ENCODE measurements around the gene DNAH9. TPM values are rescaled to one million over a fixed set of nuclear protein-coding genes. Genes with fewer than 3 reads are reported as not detected.

Gene DNAH9
- polyA plus RNA-seq, 1 experiment: not detected

- no peak for TF ChIP-seq CTCF (IDR thresholded peaks at IDR 0.05; ENCODE audit: low read depth, low read length)
- ChIA-PET POLR2A (interaction anchor here (0.6 to 2.0 kb wide), 11 partner anchors 10 to 1266 kb away, joined by 3 to 48 read pairs (median 4); partner anchors contain the start of genes ELAC2 and MAP2K4), CTCF (interaction anchor here (0.6 to 2.0 kb wide), 4 partner anchors 10 to 1121 kb away, joined by 3 to 6 read pairs (median 4); no protein-coding TSS in a partner anchor)
- Histone ChIP-seq H3K9me3 (ENCODE audit: control insufficient read depth, insufficient read depth, low read length) (no peaks in the 10 kb centered on the region; the same call in 1 of the 2 replicates), H3K27ac (ENCODE audit: low read depth, low read length) (peak overlapping the region; percentile 86), H3K27me3 (ENCODE audit: control insufficient read depth, insufficient read depth, low read length) (no peaks in the 10 kb centered on the region), H3K4me3 (ENCODE audit: low read depth, low read length) (peak overlapping the region; percentile 89)
- DNase-seq (ENCODE audit: low read depth, low spot score): no peak
Observed at GRCh38 chr17:11996722-11997146, 398.5 kb downstream of the DNAH9 start.

- peak within 1 kb of the TSS; percentile 86 for H3K27ac ChIP-seq (ENCODE audit: low read depth, low read length)
- peak within 1 kb of the TSS; percentile 89 for H3K4me3 ChIP-seq (ENCODE audit: low read depth, low read length)
- TF ChIP-seq CTCF (IDR thresholded peaks at IDR 0.05; ENCODE audit: low read depth, low read length): no peak
- H3K9me3 ChIP-seq (ENCODE audit: control insufficient read depth, insufficient read depth, low read length): no peaks in the 10 kb centered on the region; the same call in 1 of the 2 replicates
- H3K27me3 ChIP-seq (ENCODE audit: control insufficient read depth, insufficient read depth, low read length): no peaks in the 10 kb centered on the region
- ChIA-PET CTCF (interaction anchor here (0.6 to 0.9 kb wide), 4 partner anchors 16 to 1122 kb away, joined by 3 to 4 read pairs (median 4); partner anchors contain the start of gene MYOCD), POLR2A (interaction anchor here (0.5 to 2.0 kb wide), 17 partner anchors 9 to 1267 kb away, joined by 3 to 48 read pairs (median 3); partner anchors contain the start of genes ELAC2 and MAP2K4)
- DNase-seq (ENCODE audit: low read depth, low spot score): peak; percentile 78
Observed at GRCh38 chr17:11997147-11997971, 399.1 kb downstream of the DNAH9 start, which contains the start of gene ZNF18. Gene ZNF18 (minus strand): TSS chr17:11997475. CDS start chr17:11992829, 4,646 bp downstream.

- Histone ChIP-seq H3K27ac (ENCODE audit: low read depth, low read length) (peak overlapping the region; percentile 82), H3K27me3 (ENCODE audit: control insufficient read depth, insufficient read depth, low read length) (no peaks in the 10 kb centered on the region), H3K9me3 (ENCODE audit: control insufficient read depth, insufficient read depth, low read length) (no peaks in the 10 kb centered on the region; the same call in 1 of the 2 replicates), H3K4me3 (ENCODE audit: low read depth, low read length) (peak overlapping the region; percentile 70)
- CTCF ChIA-PET: no interaction called here
- no peak for TF ChIP-seq CTCF (IDR thresholded peaks at IDR 0.05; ENCODE audit: low read depth, low read length)
- POLR2A ChIA-PET: interaction anchor here (0.6 to 2.0 kb wide), 7 partner anchors 11 to 740 kb away, joined by 3 to 48 read pairs (median 3); partner anchors contain the start of gene MAP2K4
- no peak for DNase-seq (ENCODE audit: low read depth, low spot score)
Observed at GRCh38 chr17:11997972-11998233, 399.6 kb downstream of the DNAH9 start.

GRCh38 chr17:11999696-12000095 lies 401.4 kb downstream of the DNAH9 start:
- ChIA-PET POLR2A (no interaction called here), CTCF (no interaction called here)
- H3K27ac ChIP-seq (ENCODE audit: low read depth, low read length): no peak overlapping the region
- no peak overlapping the region for H3K4me3 ChIP-seq (ENCODE audit: low read depth, low read length)
- H3K27me3 ChIP-seq (ENCODE audit: control insufficient read depth, insufficient read depth, low read length): no peaks in the 10 kb centered on the region
- DNase-seq (ENCODE audit: low read depth, low spot score): no peak
- TF ChIP-seq CTCF (IDR thresholded peaks at IDR 0.05; ENCODE audit: low read depth, low read length): no peak
- H3K9me3 ChIP-seq (ENCODE audit: control insufficient read depth, insufficient read depth, low read length): no peaks in the 10 kb centered on the region; the same call in 1 of the 2 replicates

- CTCF ChIA-PET: interaction anchor here (0.6 kb wide), 1 partner anchor 26 kb away, joined by 4 read pairs; no protein-coding TSS in a partner anchor
- POLR2A ChIA-PET: interaction anchor here (1.1 kb wide), 1 partner anchor 13 kb away, joined by 3 read pairs; the partner anchor contains the start of gene MAP2K4
Observed at GRCh38 chr17:12007466-12007865, 409.2 kb downstream of the DNAH9 start.

More at GRCh38 chr17:12007466-12007865, 409.2 kb downstream of the DNAH9 start:
- no peak for DNase-seq (ENCODE audit: low read depth, low spot score)
- no peak for TF ChIP-seq CTCF (IDR thresholded peaks at IDR 0.05; ENCODE audit: low read depth, low read length)
- Histone ChIP-seq H3K9me3 (ENCODE audit: control insufficient read depth, insufficient read depth, low read length) (no peaks in the 10 kb centered on the region), H3K4me3 (ENCODE audit: low read depth, low read length) (no peak overlapping the region), H3K27ac (ENCODE audit: low read depth, low read length) (no peak overlapping the region), H3K27me3 (ENCODE audit: control insufficient read depth, insufficient read depth, low read length) (peaks cover 5% of the 10 kb centered on the region)
